ENCODE data around the gene TMEM163.
"Not testable (repeated sequence)": the region's sequence is repeated elsewhere in the genome, so short reads cannot be mapped to it uniquely, and the experiment has no call there.

Gene TMEM163

DNA sequence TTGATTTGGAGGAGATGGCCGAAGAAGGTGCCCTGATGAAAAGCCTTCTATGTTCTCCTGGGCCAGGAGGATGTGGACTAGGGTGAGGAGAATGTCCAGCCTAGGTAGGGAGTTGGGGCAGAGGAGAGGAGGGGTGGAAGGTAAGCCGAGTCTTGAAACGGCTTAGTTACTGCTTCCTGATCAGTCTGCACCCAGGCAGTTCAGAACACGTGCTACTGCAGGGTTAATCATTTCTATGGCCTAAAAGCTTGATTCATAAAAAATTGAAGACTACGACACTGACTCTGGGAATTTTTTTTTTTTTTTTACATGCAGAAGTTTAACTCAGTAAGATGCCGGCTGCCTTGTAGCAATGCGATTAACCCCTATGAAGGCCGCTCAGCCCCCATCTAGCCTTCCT is 125.3 kb downstream of the TMEM163 start:
- no peak overlapping the region for H3K27ac ChIP-seq
- TF ChIP-seq, protein P1, sequence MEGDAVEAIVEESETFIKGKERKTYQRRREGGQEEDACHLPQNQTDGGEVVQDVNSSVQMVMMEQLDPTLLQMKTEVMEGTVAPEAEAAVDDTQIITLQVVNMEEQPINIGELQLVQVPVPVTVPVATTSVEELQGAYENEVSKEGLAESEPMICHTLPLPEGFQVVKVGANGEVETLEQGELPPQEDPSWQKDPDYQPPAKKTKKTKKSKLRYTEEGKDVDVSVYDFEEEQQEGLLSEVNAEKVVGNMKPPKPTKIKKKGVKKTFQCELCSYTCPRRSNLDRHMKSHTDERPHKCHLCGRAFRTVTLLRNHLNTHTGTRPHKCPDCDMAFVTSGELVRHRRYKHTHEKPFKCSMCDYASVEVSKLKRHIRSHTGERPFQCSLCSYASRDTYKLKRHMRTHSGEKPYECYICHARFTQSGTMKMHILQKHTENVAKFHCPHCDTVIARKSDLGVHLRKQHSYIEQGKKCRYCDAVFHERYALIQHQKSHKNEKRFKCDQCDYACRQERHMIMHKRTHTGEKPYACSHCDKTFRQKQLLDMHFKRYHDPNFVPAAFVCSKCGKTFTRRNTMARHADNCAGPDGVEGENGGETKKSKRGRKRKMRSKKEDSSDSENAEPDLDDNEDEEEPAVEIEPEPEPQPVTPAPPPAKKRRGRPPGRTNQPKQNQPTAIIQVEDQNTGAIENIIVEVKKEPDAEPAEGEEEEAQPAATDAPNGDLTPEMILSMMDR (conservative IDR thresholded peaks at IDR 0.05), result no peak

DNA sequence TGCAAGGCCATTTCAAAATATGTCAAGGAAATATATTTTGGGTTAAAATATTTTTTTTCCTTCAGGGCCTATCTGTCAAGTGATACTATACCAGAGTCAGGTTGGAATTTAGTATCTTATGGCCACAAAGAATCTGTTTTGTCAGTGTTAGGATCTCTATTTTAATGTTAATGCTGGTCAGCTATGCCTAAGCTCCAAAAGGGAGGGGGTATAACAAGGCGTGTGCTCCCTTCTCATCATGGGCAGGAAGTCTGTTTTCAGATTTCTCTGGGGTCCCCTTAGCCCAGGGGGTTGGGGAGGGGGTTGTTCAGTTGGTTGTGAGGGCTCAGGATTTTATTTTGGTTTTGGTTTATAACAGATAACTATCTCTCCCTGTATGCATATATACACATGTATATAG is 126.4 kb downstream of the TMEM163 start:
- TF ChIP-seq, protein P1 (conservative IDR thresholded peaks at IDR 0.05), result no peak
- no peak overlapping the region for H3K27ac ChIP-seq

DNA sequence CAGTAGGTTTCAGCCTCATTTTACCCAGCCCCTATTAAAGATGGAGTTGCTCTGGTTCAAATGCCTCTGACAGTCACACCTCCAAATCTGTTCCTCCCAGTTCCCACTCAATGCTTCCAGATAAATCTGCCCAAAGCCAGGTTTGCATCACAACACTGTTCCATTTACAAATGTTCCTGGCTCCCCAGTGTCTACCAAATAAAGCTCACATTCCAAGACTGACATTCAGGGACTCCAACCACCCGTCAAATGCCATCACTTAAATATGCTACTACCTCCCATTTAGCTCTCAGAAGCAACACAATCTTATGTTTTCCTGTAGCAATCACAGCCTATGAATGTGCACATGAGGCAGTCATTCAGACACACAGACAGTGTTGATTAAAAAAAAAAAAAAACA is 127.3 kb downstream of the TMEM163 start:
- TF ChIP-seq, protein P1 (conservative IDR thresholded peaks at IDR 0.05), result no peak
- H3K27ac ChIP-seq, result no peak overlapping the region

DNA sequence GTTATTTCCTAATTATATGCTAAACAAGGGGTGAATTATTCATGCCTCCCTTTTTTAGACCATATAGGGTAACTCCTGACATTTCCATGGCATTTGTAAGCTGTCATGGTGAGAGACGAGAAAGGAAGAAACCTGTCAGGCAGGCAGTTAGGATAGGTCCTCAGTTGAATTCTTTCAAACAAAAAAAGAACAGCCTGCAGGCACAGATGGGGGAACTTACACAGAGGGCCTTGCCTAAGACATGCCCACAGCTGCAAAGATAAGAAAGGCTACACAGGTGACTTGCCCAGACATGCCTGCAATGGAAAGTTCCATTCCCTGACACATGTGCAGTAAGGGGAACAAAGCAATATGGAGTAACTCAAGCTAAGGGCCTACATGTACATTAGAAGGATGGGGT is 128.1 kb downstream of the TMEM163 start:
- no peak overlapping the region for H3K27ac ChIP-seq
- TF ChIP-seq, protein P1 (conservative IDR thresholded peaks at IDR 0.05), result no peak

DNA sequence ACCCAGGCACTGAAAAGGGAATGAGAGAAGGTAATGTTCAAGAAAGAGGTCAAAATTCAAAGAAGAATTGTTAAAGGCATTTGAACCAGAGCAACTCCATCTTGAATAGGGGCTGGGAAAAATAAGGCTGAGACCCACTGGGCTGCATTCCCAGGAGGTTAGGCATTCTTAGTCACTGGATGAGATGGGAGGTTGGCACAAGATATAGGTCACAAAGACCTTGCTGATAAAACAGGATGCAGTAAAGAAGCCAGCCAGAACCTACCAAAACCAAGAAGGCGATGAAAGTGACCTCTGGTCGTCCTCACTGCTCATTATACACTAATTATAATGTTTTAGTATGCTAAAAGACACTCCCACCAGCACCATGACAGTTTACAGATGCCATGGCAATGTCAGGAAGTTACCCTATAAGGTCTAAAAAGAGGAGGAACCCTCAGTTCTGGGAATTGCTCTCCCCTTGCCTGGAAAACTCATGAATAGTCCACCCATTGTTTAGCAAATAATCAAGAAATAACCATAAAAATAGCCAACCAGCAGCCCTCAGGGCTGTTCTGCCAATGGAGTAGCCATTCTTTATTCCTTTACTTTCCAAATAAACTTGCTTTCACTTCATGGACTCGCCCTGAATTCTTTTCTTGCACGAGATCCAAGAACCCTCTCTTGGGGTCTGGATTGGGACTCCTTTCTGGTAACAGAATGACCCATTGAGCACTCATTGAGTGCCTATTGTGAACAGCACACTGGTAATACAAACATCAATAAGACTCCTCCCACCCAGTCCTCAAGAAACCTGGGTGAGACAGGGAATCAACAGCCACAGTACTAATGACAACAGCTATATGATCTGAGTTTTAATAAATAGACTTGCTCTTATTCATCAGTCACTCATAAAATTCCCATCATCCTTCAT is 129.4 kb downstream of the TMEM163 start:
- not testable (repeated sequence) for H3K27ac ChIP-seq

DNA sequence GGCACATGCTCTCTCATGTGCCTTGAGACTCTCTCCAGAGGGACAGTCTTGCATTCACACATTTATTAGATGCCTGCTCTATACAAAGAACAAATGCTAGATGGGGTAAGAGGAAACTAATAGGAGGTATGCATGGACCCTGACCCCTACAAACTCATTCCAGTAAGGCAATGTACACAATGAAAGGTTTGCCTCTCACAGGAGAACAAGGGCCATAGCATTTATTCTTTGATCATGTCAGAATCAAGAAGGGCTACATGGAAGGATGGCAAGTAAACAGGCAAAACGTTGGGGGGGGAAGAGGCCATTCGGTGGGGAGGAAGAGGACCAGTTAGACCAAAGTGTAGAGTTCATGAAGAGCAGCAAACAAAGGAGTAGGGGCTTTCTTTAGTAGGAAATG is 130.2 kb downstream of the TMEM163 start:
- TF ChIP-seq, protein P1 (conservative IDR thresholded peaks at IDR 0.05), result no peak
- no peak overlapping the region for H3K27ac ChIP-seq

DNA sequence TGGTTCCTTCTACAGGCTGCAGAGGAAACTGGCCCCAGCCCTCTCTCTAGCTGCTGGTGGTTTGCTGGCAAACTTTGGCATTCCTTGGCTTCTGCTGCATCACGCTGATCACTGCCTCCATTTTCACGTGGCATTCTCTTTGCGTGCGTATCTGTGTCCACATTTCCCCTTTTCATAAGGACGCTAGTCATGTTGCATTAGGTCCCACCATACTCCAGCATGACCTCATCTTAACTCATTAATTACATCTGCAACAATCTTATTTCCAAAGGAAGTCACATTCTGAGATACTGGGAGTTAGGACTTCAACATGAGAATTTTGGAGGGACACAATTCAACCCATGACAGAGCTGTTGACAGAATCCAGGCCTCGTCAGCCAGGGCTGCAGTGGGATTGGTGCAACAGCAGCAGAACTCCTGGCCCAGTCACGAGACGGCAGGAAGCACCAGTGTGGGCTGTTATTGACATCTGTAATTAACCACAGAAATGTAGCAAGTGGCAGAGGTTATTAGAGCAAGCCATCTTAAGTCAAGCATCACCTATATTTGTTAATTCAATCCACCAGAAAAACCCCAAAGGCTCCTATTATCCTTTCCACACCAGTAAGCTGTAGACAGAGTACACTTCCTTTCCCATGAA is 132.4 kb downstream of the TMEM163 start:
- no peak overlapping the region for H3K27ac ChIP-seq
- TF ChIP-seq, protein P1 (conservative IDR thresholded peaks at IDR 0.05), result no peak
